Sigmoid colon (tissue), 4 donors: ENCODE data around the gene APOBEC2.

Source experiments
- CTCF ChIP-seq, 4 experiments: fragments of 450-650 bp in 3 of 4; fragments of 200-600 bp in 1 of 4; IDR thresholded peaks; one replicate each; pipeline ENCODE4 v1.5.1; 2016 to 2019; ENCODE audit warnings: antibody characterized with exemption in 4 of 4, mild to moderate bottlenecking in 3 of 4, moderate library complexity in 2 of 4
- EP300 ChIP-seq, 4 donors: sonication (generic); formaldehyde crosslinking; IDR thresholded peaks; one replicate each; pipeline ENCODE4 v1.6.1; 2017; ENCODE audit warnings: antibody characterized with exemption in 4 of 4
- POLR2AphosphoS5 ChIP-seq, 4 donors: sonication (generic); formaldehyde crosslinking; IDR thresholded peaks; one replicate each; pipeline ENCODE4 v1.6.1; 2017; ENCODE audit warnings: antibody characterized with exemption in 4 of 4

- TF ChIP-seq CTCF (IDR thresholded peaks at IDR 0.05) (peak in 3 of 4 experiments; percentile 25 to 44 (median 41)), EP300 (IDR thresholded peaks at IDR 0.05) (no peak), POLR2AphosphoS5 (IDR thresholded peaks at IDR 0.05) (no peak)
These were observed 13.7 kb upstream of the APOBEC2 start, which contains the start of gene UNC5CL for GRCh38 chr6:41039060-41039998.
